A549 (cell line): ENCODE measurements around the gene P3H2. TPM values are rescaled to one million over a fixed set of nuclear protein-coding genes. Genes with fewer than 3 reads are reported as not detected.

Experiments
- ATAC-seq, 2 experiments: fragments of 200-7000 bp in 1 of 2; fragments of >200 bp in 1 of 2; cut with Nextera tagmentation in 1 of 2; cut with Tn5 transposase in 1 of 2; 3 replicates each; pipeline versions ENCODE4 v1.8.0 to v1.9.1; 2018 to 2020; ENCODE audit warnings: mild to moderate bottlenecking in 1 of 2, moderate library complexity in 1 of 2
- CTCF ChIA-PET: fragments of 300-600 bp; sonication (Branson Sonifier 250); formaldehyde crosslinking; extraction: SDS; loops from one replicate; lab custom pipeline; 2021; ENCODE audit warnings: antibody characterized with exemption, inconsistent platforms; lab: Yijun Ruan, JAX
- POLR2A ChIA-PET: fragments of 350-600 bp; formaldehyde crosslinking; extraction: SDS; loops from one replicate; lab custom pipeline; 2021; ENCODE audit warnings: antibody characterized with exemption, inconsistent platforms; lab: Yijun Ruan, JAX
- DNase-seq, 2 experiments: peaks; one replicate each; pipeline versions ENCODE4 v3.0.0 to v3.0.0-alpha.2; 2011 to 2016; ENCODE audit warnings: low read depth in 1 of 2, low spot score in 1 of 2
- FAIRE-seq: peaks from 2 replicates; lab custom pipeline; 2011; peaks lifted over from hg19 to GRCh38; lab: Jason Lieb, UNC
- H3K27ac ChIP-seq, 2 experiments: fragments of >200 bp; sonication (Bioruptor Twin); formaldehyde crosslinking; 3 replicates each; pipeline ENCODE4 v1.5.1; 2016 to 2017
- H3K4me1 ChIP-seq: fragments of >200 bp; sonication (Bioruptor Twin); formaldehyde crosslinking; 3 replicates; pipeline ENCODE4 v1.6.1; 2016
- H3K4me2 ChIP-seq: fragments of >200 bp; sonication (Bioruptor Twin); formaldehyde crosslinking; 3 replicates; pipeline ENCODE4 v1.6.1; 2016
- H3K4me3 ChIP-seq: fragments of >200 bp; sonication (Bioruptor Twin); formaldehyde crosslinking; 3 replicates; pipeline ENCODE4 v1.5.1; 2016
- H3K9me3 ChIP-seq: fragments of >200 bp; sonication (Bioruptor Twin); formaldehyde crosslinking; 3 replicates; pipeline ENCODE4 v1.6.1; 2016
- BHLHE40 ChIP-seq: IDR thresholded peaks from 2 replicates; pipeline ENCODE4 v1.6.1; 2012; ENCODE audit warnings: low read depth, low read length, inconsistent platforms
- CBX2 ChIP-seq: fragments of 200-600 bp; sonication (generic); IDR thresholded peaks from 2 replicates; pipeline ENCODE4 v1.6.1; 2016; ENCODE audit warnings: low read depth, mild to moderate bottlenecking, borderline replicate concordance
- CBX8 ChIP-seq: fragments of 200-600 bp; sonication (generic); IDR thresholded peaks from 2 replicates; pipeline ENCODE4 v1.6.1; 2016
- CEBPB ChIP-seq, 2 experiments: fragments of >200 bp in 1 of 2; sonication (Bioruptor Twin) in 1 of 2; formaldehyde crosslinking in 1 of 2; IDR thresholded peaks; 2 replicates each; pipeline ENCODE4 v1.6.1; 2012 to 2016
- EHF ChIP-seq: fragments of 250-450 bp; sonication (Bioruptor Pico); IDR thresholded peaks from 2 replicates; pipeline ENCODE4 v1.5.0; 2020; ENCODE audit warnings: mild to moderate bottlenecking
- ELK1 ChIP-seq: fragments of 150-350 bp; IDR thresholded peaks from 2 replicates; pipeline ENCODE4 v1.6.1; 2014; ENCODE audit warnings: low read depth, mild to moderate bottlenecking, low read length
- EP300 ChIP-seq, 2 experiments: fragments of >200 bp; sonication (Bioruptor Twin); formaldehyde crosslinking; IDR thresholded peaks; 2 replicates in 1 of 2; 3 replicates in 1 of 2; pipeline ENCODE4 v1.6.1; 2016 to 2017
- FOXS1 ChIP-seq: fragments of 250-450 bp; sonication (Bioruptor Pico); IDR thresholded peaks from 2 replicates; pipeline ENCODE4 v1.5.0; 2020; ENCODE audit warnings: mild to moderate bottlenecking, moderate library complexity
- GATA3 ChIP-seq: IDR thresholded peaks from 2 replicates; pipeline ENCODE4 v1.6.1; 2012; ENCODE audit warnings: borderline replicate concordance
- HDAC2 ChIP-seq: fragments of 200-600 bp; sonication (generic); IDR thresholded peaks from 2 replicates; pipeline ENCODE4 v1.6.1; 2016
- HOXA7 ChIP-seq: fragments of 250-450 bp; sonication (Bioruptor Pico); IDR thresholded peaks from 2 replicates; pipeline ENCODE4 v1.5.0; 2020; ENCODE audit warnings: mild to moderate bottlenecking, moderate library complexity
- HOXB13 ChIP-seq: fragments of 250-450 bp; sonication (Bioruptor Pico); IDR thresholded peaks from 2 replicates; pipeline ENCODE4 v1.5.0; 2020; ENCODE audit warnings: low read depth, mild to moderate bottlenecking, moderate library complexity
- HOXB5 ChIP-seq: fragments of 250-450 bp; sonication (Bioruptor Pico); IDR thresholded peaks from 2 replicates; pipeline ENCODE4 v1.5.0; 2020; ENCODE audit warnings: mild to moderate bottlenecking, moderate library complexity
- JUNB ChIP-seq: fragments of >200 bp; sonication (Bioruptor Twin); formaldehyde crosslinking; IDR thresholded peaks from 2 replicates; pipeline ENCODE4 v1.6.1; 2016
- MAFK ChIP-seq: fragments of 450-650 bp; IDR thresholded peaks from 2 replicates; pipeline ENCODE4 v1.6.1; 2014; ENCODE audit not compliant: partially characterized antibody
- NFE2L2 ChIP-seq: fragments of 150-350 bp; conservative IDR thresholded peaks from 2 replicates; pipeline ENCODE4 v1.6.1; 2014; ENCODE audit warnings: low read length
- PBX3 ChIP-seq: IDR thresholded peaks from 2 replicates; pipeline ENCODE4 v1.6.1; 2012
- PHF8 ChIP-seq: fragments of 200-600 bp; sonication (generic); IDR thresholded peaks from 2 replicates; pipeline ENCODE4 v1.6.1; 2016; ENCODE audit warnings: low read depth, mild to moderate bottlenecking, antibody characterized with exemption, moderate library complexity, borderline replicate concordance
- POLR2A ChIP-seq: IDR thresholded peaks from 2 replicates; pipeline ENCODE4 v1.6.1; 2012; ENCODE audit warnings: mild to moderate bottlenecking, low read length
- POLR2AphosphoS2 ChIP-seq: conservative IDR thresholded peaks from 2 replicates; pipeline ENCODE4 v1.6.1; 2012; ENCODE audit warnings: low read length, improper control_type of control experiment, inconsistent platforms
- RARB ChIP-seq: fragments of 250-450 bp; sonication (Bioruptor Pico); IDR thresholded peaks from 2 replicates; pipeline ENCODE4 v1.8.0; 2021; ENCODE audit warnings: mild to moderate bottlenecking, moderate library complexity
- RCOR1 ChIP-seq: fragments of 150-350 bp; IDR thresholded peaks from 2 replicates; pipeline ENCODE4 v1.6.1; 2014; ENCODE audit warnings: antibody characterized with exemption, low read length, low read depth
- RFX5 ChIP-seq: fragments of 450-650 bp; IDR thresholded peaks from 2 replicates; pipeline ENCODE4 v1.7.1; 2014; ENCODE audit warnings: antibody characterized with exemption, mild to moderate bottlenecking, moderate library complexity
- SMC3 ChIP-seq: fragments of >200 bp; sonication (Bioruptor Twin); formaldehyde crosslinking; IDR thresholded peaks from 3 replicates; pipeline ENCODE4 v1.6.1; 2018; ENCODE audit warnings: inconsistent platforms
- SREBF2 ChIP-seq: fragments of 450-650 bp; IDR thresholded peaks from 2 replicates; pipeline ENCODE4 v1.6.1; 2014; ENCODE audit warnings: mild to moderate bottlenecking, moderate library complexity
- TFCP2L1 ChIP-seq: fragments of 250-450 bp; sonication (Bioruptor Pico); IDR thresholded peaks from 2 replicates; pipeline ENCODE4 v1.5.0; 2021; ENCODE audit warnings: mild to moderate bottlenecking
- TP53 ChIP-seq: fragments of 250-450 bp; sonication (Bioruptor Pico); IDR thresholded peaks from 2 replicates; pipeline ENCODE4 v1.5.0; 2021; ENCODE audit warnings: mild to moderate bottlenecking, moderate library complexity
- ZC3H11A ChIP-seq: fragments of 450-650 bp; IDR thresholded peaks from 2 replicates; pipeline ENCODE4 v1.6.1; 2014; ENCODE audit warnings: antibody characterized with exemption, mild to moderate bottlenecking
- ZNF302 ChIP-seq: fragments of 250-450 bp; sonication (Bioruptor Pico); IDR thresholded peaks from 2 replicates; pipeline ENCODE4 v1.9.0; 2021; ENCODE audit warnings: inconsistent platforms, mild to moderate bottlenecking, moderate library complexity
- WGBS: methylation state at CpG from one replicate; pipeline ENCODE4 v1.1.6; 2017; ENCODE audit errors: missing lambda C conversion rate; 5-methylcytosine and 5-hydroxymethylcytosine counted together
- polyA plus RNA-seq, 4 experiments: library from polyadenylated mRNA; depleted of rRNA in 3 of 4; stranded (reverse); fragments of >200 nt; fragmentation: RNase III in 1 of 4; extraction: RNeasy Plus Mini Kit Qiagen cat#74134 plus additional on column Dnase treatment in 1 of 4; gene quantifications; 2 replicates in 3 of 4; 3 replicates in 1 of 4; pipeline ENCODE4 v1.2.3, GENCODE V29; 2011 to 2017
- TF ChIP-seq, protein P1 (sequence below): fragments of 450-650 bp; IDR thresholded peaks from 2 replicates; pipeline ENCODE4 v1.6.1; 2014; ENCODE audit warnings: antibody characterized with exemption

P3H2 gene
- polyA plus RNA-seq, 2 of the 4 experiments (the other 2 are of a cell fraction): 56.6 to 72.5 TPM

DNA sequence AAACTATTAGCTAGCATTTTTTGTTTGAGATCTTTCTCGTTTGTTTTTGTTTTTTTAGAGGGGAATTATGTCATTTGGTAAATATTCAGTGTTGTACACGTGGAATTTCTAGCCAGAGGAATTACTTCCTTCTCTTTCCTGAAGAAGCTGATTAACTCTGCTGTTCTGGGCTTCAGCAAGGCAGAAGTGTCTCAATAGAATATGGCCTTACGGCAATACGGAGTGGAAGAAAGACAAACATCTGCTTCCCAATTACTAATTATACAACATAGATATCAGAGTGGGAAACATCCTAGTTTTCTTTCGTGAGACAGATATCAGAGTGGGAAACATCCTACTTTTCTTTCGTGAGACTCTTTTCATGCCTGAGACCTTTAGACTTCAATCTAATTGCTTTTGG, 11.9 kb downstream of the P3H2 start (continued):
- TF ChIP-seq RCOR1: no peak
- TF ChIP-seq, all 56 proteins: peak for 0

- DNase-seq: no peak
- Histone ChIP-seq H3K9me3 (no peaks in the 10 kb centered on the region), H3K4me3 (no peak overlapping the region), H3K27ac (no peak overlapping the region), H3K4me1 (peaks cover 62% of the 10 kb centered on the region), H3K4me2 (peak overlapping the region; percentile 14; the same call in 2 of the 3 replicates)
- ATAC-seq: no peak
- 25% methylated on average over 1 of the region's 1 CpG for WGBS
- ChIA-PET CTCF (interaction anchor here (1.1 kb wide), 1 partner anchor 12 kb away, joined by 3 read pairs; no protein-coding TSS in a partner anchor), POLR2A (no interaction called here)
- TF ChIP-seq ZNF302 (CRISPR knock-in tag) (no peak), ZC3H11A (no peak), FOXS1 (no peak), BHLHE40 (no peak), PHF8 (no peak), MAFK (no peak), EP300 (IDR thresholded peaks at IDR 0.05) (no peak), RFX5 (no peak), POLR2AphosphoS2 (no peak), HDAC2 (no peak), JUNB (no peak)
- TF ChIP-seq, protein P1, sequence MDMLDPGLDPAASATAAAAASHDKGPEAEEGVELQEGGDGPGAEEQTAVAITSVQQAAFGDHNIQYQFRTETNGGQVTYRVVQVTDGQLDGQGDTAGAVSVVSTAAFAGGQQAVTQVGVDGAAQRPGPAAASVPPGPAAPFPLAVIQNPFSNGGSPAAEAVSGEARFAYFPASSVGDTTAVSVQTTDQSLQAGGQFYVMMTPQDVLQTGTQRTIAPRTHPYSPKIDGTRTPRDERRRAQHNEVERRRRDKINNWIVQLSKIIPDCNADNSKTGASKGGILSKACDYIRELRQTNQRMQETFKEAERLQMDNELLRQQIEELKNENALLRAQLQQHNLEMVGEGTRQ: no peak
- FAIRE-seq: no peak
Measured at GRCh38 chr3:190105876-190106275, 14.8 kb downstream of the P3H2 start.

GRCh38 chr3:190101320-190102011, 19.2 kb downstream of the P3H2 start:
- peak overlapping the region; percentile 38 for H3K4me2 ChIP-seq
- no peak for ATAC-seq
- H3K27ac ChIP-seq: peak overlapping the region in 1 of 2 experiments; percentile 62; a peak in 3 of 6 replicates
- no peak for FAIRE-seq
- CTCF ChIA-PET: interaction anchor here (1.1 kb wide), 1 partner anchor 11 kb away, joined by 4 read pairs; no protein-coding TSS in a partner anchor
- no peak overlapping the region for H3K4me3 ChIP-seq
- H3K4me1 ChIP-seq: peaks cover 69% of the 10 kb centered on the region
- no peak for DNase-seq
- WGBS: 77% methylated on average over 8 of the region's 8 CpGs
- no peaks in the 10 kb centered on the region for H3K9me3 ChIP-seq
- POLR2A ChIA-PET: no interaction called here
- no peak for TF ChIP-seq SMC3

DNA sequence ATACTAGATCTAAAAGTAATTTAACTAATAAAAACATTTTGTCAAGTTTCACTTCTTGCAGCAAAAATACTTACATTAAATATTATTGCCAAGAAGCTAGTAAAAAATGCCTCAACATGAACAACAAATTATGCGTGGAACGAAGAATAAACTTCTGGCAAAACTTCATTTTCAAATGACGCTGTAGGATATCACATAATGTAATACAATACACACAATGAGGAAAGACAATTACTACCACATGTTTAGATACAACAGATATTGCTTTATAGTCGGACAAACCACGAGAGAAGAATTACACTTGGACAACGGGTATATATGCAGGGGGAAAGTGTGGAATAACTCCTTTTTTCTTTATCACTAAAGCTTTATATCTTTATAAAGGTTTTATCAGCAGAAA, 21.6 kb downstream of the P3H2 start:
- DNase-seq (no peak), ATAC-seq (no peak), FAIRE-seq (no peak)
- peaks cover 65% of the 10 kb centered on the region for H3K4me1 ChIP-seq
- no peak overlapping the region for H3K27ac ChIP-seq
- 88% methylated on average over 6 of the region's 6 CpGs for WGBS
- POLR2A ChIA-PET: no interaction called here
- no peaks in the 10 kb centered on the region for H3K9me3 ChIP-seq
- H3K4me3 ChIP-seq: no peak overlapping the region
- TF ChIP-seq CBX8 (no peak), POLR2A (no peak), HOXA7 (CRISPR knock-in tag) (no peak), NFE2L2 (no peak), RCOR1 (no peak), SREBF2 (no peak), CEBPB (IDR thresholded peaks at IDR 0.05) (no peak)
- TF ChIP-seq, all 56 proteins: peak for 0
- H3K4me2 ChIP-seq: 0 out of 3 replicates have a peak overlapping the region, but pooled peaks have one; percentile 9
- CTCF ChIA-PET: no interaction called here

- ChIA-PET POLR2A (no interaction called here), CTCF (no interaction called here)
- Histone ChIP-seq H3K4me1 (peaks cover 75% of the 10 kb centered on the region), H3K4me3 (no peak overlapping the region), H3K27ac (no peak overlapping the region), H3K9me3 (no peaks in the 10 kb centered on the region), H3K4me2 (peak overlapping the region; percentile 44)
- 78% methylated on average over 3 of the region's 3 CpGs for whole genome bisulfite sequencing
- ATAC-seq (no peak), DNase-seq (no peak), FAIRE-seq (no peak)
- TF ChIP-seq SMC3 (no peak), ELK1 (no peak), TP53 (CRISPR knock-in tag) (no peak), CBX2 (no peak), RARB (CRISPR knock-in tag) (no peak), HOXB13 (CRISPR knock-in tag) (no peak), HOXB5 (CRISPR knock-in tag) (no peak), EHF (CRISPR knock-in tag) (no peak), TFCP2L1 (CRISPR knock-in tag) (no peak), MAFK (no peak), PBX3 (no peak), GATA3 (no peak)
Measured at GRCh38 chr3:190097617-190098016, 23.1 kb downstream of the P3H2 start.
